Activated T-cell treated with anti-CD3 and anti-CD28 coated beads for 1 hour (primary cell): ENCODE results near the gene PTGIS.
"Not testable (repeated sequence)": the region's sequence is repeated elsewhere in the genome, so short reads cannot be mapped to it uniquely, and the experiment has no call there.

ENCODE experiments used
- DNase-seq: peaks from one replicate; pipeline ENCODE4 v3.0.0-alpha.2; 2020; ENCODE audit warnings: low read depth

Gene PTGIS

DNA sequence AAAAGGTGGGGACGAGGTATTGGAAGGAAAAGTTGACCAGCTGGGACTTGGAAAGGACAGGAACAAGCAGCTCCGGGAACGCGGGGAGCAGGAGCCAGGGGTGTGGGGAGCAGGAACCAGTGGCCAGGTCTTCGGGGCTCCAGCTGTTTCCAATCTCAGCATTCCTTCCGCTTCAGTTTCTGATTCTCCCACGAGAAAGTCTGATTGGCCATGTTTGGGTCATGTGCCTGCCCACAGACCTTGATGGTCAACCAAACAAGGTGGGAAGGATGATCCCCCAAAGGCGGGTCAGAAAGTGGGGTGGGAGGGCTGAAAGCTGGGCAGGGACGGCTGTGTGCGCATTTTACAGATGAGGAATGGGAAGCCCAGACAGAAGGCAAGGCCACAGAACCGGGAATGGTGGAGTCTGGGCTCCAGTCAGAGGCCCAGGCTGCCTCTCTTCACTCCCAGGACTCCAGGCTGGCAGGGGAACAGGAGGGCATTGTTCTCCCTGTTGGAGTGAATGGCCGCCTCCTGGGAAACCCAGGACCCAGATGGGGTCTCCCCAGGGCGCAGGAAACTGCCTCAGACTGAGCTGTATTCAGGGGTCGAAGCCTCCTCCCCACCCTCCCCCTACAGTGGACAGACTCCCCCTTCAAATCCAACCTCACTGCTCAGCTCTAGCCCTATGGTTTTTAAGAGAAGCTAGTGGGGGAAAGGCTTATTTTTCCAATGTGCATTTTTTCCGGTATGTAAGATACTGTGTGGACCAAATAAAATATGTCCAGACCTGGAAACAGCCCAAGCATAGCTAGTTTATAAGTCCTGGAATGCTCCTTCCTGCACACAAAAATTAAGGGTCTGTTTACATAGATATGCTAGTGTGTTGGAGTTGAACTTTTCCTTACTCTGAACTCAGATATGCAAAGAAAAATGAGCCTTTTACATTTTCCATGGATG lies 12.2 kb upstream of the PTGIS start:
- DNase-seq: no peak

DNA sequence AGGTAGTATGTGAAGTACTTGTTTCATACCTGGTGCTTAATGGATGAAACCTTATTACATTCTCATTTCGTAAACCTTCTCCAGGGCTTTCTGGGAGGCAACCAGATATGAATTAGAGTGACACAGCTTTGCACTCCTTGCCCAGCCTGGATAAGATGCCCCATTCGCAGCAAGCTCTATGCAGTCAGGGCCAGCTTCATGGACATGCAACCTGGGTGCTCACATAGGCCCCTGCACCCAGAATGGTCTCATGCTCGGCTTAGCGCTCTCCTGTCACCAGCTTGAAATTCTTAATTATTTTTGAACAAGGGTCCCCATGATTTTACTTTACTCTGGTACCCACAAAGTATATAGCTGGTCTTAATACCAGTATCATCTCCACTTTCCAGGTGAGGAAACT lies 11.3 kb upstream of the PTGIS start:
- DNase-seq: no peak

DNA sequence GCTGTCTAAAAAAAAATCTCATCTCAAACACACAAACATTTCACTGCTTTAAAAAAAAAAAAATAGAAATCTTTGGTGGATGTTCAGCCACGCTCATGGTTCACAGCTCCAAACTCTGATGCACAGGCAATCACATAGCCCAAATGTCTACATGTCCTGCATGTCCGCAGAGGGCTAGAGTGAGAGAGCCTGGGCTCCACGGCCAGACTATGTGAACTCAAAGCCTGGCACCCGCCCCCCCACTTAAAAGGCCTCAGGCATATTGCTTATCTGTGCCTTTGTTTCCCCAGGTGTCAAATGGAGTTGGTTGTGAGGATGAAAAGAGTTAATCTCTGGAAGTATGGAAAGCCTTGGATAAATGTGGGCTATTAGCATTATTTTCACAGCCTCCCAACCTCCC lies 10.5 kb upstream of the PTGIS start:
- no peak for DNase-seq

DNA sequence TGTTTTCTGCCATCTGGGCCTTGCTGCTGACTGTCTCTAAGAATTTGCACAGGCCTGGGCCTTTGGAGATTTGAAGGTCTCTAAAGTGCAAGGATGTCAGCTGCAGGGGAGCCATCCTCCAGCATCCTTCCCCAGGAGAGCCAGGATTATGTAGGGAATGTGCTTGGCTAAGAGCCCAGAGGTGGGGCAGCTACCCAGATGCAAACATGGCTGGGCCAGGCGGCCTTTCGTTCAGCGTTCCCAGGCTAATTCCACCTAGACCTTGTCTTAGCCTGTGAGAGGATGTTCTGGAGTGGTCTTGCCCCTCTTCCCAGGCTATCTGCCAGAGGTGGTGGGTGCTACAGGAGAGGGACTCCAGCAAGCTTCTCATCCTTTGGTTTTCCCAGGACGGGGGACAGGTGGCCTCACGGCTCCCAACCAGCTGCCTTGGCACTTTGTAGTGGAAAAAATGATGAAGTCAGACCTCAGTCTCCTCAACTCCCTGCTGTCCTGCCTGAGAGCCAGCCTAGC lies 7.7 kb upstream of the PTGIS start:
- no peak for DNase-seq

DNA sequence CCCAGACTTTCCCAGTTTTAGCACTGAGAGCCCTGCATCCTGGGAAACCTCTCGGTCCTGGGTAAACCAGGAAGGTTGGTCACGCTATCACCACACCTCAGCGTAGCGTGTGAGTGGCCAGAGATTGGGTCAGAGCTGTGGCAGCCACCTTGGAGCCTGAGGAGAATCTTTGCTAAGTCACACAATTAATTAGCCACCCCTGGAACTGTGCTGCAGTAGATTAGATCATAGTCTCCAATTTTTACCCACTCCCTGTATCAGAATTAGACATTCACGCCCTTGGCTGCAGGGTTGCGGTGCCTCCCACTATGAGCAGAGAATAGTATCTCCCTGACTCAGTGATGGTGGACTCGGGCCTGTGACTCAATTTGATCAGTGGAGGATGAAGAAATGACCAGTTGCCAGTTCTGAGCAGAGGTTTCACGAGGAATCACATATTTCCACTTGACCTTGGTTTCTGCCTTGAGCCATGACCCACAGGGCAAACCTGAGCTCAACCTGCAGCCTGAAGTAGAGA lies 6.0 kb upstream of the PTGIS start:
- no peak for DNase-seq

DNA sequence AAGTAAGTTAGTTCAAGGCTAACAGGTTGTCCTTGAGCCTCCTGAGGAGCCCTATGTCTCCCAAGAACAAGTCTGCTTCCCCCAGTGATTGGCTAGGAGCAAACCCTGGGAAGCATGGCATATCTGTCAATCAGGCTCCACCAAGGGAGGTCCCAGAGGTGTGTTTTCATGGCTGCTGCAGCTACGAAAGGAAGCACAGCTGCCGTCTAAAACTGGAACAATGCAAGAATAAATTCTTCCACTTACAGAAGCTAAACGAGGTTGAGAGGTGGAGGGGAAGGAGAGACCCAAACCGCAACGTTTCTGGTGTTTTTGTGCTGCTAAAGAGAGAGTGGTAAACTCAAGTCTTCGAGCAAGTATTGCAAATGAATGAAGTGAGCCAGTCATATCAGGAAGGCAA lies 4.9 kb upstream of the PTGIS start:
- DNase-seq: no peak

DNA sequence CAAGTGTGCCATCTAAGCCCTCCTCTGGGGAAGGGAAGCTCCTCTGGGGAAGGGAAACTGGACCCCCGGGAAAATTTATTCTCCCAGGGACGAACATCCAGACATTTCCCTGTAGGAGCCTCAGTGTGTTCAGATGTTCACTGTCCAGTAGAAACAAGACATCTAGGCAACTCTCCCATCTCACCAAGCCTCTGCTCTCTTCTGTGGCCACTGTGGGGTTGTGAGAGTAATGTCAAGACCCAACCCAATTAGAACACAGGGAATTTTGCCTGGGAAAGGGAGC lies 3.6 kb upstream of the PTGIS start:
- no peak for DNase-seq

DNA sequence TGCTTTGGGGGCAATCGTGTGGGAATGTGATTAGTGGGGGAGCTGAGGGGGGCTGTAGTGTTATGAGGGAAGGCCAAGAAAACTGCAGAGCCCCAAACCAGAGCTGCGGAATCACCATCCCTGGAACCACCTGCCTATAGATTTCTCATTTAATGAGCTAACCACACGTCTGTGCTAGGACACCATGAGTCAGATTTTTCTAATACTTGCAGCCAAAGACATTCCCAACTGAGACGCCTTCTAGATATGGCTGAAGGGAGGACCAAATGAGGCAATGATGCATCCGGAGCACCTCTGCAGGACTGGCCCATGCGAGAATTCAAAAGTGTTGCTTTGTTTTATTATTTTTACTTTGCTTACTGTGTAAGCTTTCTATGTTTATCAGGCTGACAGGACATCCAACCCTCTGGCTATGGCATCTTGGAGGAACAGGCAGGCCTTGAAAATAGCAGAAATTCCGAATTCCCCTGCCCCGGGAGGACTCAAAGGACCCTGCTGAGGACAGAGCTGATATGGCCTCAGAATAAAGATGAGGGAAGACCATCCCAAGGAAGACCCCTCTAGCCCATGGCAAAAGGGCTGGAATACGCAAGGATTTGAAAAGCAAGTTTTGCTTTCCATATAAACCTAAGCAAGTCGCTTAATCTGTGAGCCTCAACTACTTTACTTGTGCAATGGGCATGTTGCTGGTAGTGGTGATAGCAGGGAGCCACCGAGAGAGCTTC lies 3.1 kb upstream of the PTGIS start:
- DNase-seq: no peak

DNA sequence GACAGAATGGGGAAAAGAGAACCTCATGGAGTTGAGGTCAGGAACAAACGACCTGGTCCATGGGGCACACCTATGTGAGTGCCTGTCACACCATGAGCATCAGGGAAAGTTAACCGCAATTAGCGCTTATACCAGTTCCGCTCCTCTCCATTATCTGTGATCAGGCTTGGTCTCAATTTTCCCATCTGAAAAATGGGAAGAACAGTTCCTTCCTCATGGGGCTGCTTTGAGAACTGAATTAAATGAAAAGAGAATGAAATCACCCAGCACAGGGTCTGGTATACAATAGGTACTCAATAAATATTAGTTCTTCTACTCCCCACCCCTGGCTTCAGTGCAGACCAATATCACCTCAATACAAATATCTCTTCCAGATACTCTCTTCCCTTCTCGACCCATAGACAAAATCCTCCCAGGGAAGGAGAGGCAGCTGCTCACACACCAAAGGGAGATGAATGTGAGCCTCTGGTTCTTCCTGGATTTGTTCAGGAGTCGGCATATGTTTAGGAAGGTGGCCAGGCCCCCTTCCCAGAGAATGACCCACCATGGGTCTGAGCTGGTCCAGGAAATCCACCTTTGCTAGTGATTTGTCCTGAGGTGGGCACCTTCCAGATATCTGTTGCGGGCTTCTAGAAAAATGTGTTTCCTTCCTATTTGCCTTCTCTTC lies 2.4 kb upstream of the PTGIS start:
- DNase-seq: no peak

DNA sequence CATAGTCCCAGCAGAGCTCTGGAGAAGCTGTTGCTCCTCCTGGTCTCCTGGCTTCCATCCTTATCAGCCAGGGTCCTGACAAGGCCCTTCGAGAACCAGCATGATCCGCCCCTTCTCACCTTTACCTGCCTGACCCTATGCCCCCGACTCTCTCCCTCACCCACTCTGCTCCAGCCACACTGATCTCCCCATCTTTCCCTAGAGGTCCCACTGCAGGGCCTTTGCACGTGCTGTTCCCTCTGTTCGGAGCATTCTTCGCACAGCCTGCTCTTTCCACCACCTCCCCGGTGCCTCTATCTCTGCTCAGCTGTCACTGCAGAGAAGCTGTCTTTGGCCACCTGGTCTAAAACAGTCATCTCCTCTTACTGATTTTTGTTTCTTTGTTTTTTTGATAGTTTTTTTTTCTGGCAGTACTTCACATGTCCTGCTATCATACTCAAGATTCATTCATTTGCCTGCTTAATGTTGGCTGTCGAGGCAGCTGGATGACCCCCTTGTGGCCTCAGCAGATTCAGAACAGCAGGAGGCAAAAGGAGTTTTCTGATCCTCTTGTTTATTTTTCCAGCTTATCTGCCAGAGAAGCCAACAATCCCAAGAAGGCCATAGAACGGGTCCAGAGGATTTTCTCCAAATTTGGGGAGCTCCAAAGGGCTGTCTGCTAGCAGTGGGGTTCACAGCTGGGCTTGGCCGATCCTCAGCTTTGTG lies 1.6 kb upstream of the PTGIS start:
- DNase-seq: no peak

DNA sequence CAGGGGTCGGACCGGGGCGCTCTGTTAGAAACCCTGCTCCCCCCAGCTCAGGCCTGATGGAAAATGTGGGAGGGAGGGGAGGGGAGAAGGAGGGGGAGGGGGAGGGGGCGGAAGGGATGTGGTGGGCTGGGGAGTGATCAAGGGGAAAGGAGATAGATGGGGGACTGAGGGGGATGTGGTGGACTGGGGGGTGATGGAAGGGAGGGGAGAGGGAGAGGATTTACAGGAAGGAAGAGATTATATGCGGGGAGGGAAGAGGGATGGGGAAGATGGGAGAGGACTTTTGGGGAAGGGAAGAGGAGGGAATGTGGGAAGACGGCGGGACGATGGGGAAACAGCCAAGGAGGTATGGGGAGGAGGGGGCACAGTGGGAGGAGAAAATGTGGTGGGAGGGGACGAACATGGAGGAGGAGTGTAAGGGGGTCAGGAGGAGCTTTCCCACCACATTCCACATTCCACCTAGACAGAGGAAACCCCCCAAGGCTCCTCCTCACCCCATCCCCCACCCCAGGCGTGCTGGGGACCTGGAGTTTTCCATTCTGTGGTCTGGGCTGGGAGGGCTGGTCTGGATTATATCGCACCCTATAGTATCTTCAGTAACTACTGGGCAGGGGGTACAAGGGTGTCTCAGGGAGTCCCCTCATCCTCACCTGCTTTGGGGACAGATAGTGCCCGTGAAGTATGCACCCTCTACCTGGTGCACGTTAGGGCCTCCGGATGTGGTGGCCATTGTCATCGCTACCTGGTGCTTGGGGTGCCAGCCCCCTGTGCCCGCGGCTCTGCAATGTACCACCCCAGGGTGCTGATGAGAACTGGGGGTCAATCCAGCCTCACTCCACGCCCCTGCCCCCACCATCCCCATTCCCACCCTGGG lies 578 bp upstream of the PTGIS start:
- no peak for DNase-seq

DNA sequence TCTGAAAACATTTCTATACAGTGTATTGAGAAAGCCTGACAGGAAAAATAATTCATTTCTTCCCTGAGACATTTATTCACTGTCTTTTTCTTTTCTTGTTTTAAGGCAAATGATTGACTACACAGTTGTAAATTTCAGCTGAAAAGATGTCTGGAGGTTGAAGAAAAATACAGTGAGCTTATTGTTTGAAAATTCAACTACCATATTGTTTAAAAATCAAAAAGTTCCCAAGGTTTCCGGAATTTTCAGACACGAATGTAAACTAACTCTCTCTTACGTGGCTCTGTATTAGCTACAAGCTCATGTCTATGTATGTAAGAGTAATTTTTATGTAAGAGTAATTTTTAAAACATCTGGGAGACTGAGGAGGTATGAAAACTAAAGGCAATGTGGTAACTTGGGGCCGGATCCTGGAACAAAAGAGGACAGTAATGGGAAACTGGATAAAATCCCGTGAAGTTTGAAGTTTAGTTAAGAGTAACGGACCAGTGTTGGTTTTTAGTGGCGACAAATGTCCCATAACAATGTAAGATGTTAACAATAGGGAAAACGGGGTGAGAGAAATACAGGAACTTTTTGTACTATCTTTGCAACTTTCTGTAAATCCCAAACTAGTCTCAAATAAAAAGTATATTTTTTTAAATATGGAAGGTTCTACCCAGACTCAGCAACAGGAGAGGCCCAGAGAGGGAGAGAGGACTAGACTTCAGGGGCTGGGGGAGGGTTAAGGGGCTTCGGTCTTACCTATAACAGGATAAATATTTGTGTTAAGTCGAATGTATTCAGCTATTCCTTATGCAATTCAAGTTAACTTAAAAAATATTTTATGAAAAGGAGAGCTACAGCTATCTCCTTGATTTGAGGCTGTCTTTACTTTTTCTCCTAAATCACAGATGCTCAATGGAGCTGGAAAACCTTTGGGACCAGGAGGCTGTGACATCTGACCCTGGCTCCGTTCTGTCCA lies 1.3 kb downstream of the PTGIS start:
- no peak for DNase-seq

DNA sequence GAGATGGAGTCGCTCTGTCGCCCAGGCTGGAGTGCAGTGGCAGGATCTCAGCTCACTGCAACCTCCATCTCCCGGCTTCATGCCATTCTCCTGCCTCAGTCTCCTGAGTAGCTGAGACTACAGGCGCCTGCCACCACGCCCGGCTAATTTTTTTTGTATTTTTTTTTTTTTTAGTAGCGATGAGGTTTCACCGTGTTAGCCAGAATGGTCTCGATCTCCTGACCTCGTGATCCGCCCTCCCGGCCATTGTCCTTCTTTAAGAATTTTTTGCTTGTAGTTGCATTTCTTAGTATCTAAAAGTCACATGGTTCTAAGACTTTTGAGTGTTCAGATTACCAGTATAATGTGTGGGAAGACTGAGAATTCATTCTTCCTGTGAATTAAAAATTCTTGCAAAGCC lies 2.9 kb downstream of the PTGIS start:
- DNase-seq: not testable (repeated sequence)

DNA sequence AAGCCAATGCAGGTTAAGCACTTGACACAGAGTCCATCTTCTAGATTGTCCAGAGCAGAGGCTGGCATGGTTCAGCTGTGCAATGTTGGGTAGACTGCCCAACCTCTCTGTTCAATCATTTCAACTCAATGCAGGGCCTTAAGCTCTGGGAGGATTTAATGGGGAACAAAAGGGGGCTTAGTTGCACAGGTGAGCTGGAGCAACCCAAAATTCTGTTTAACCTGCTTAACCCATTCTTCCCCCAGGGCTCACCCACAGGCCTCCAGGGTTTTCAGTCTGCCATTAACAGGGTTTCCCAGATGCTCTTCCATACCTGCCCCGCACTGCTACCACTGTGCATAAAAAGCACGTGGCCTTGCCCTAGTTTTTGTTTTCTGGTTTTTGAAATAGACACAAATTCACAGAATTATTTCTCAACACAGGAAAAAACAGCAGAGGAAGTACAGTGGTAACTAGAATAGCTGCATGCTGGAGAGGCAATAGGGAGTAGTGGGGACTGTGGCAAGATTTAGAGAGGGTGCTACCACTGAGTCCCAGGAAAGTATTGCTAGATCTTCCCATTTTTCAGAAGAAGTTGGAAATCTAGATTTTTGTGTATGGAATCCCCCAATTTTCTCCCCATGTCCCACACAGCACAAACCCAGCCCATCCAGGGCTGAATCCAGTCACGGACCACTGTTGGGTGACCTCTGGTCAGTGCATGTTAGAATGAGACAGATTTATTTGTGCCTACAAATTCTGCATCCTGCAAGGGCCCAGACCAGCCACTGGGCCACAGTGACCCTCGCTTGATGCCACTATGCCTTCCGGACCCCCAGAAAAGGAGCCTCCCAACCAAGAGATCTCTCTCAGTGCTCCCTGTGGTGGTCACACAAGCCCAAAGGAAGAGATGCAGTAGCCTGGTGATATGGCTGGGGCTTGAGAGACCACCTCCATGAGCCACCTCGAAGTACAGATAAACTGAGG lies 4.6 kb downstream of the PTGIS start:
- no peak for DNase-seq

DNA sequence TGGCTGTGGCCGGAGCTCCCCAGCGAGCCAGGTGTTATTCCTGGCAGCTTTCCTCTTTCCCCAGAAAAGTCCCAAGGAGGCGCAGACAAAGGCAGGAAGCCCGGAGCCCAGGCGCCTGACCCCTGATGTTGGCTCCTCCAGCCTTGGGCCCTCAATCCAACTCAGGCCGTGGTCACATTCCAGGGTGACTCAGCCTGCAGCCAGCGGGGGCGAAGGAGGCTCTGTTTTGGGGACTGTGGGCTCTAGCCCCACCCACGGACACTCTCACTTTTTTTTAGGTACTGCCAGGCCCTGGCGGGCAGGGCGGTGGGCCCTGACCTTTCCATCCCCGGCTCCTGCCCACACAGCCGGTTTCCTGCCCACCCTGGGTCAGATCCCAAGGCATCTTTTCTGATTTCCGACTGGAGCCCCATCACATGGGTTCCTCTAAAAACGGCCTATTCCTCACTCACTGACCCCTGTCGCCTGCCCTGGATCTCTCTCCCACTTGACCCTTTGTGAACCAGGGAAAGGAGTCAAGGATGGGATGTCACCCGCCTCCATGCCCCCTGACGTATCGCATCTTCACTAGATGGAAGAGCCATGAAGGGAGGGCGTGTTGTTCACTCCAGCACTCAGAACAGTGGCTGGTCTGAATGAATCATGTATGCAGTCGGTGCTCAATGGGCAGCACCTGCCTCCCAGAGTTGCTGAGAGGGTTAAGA lies 5.5 kb downstream of the PTGIS start:
- no peak for DNase-seq

DNA sequence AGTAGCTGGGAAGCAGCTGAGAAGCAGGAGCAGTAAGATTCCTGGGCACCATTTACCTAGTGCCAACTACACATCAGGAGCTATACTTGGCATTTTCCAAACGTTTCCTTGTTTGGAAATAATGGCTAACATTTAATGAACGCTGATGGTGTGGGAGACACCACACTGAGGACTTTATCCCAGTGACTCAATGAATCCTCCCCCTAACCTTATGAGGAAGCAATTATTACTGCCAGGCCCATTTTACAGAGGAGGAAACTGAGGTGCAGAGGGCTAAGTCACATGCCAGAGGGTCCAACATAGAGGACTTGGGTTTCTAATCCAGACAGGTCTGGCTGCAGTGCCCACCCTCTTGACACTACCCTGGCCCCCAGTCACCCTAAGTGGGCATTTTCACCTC lies 6.1 kb downstream of the PTGIS start:
- no peak for DNase-seq

DNA sequence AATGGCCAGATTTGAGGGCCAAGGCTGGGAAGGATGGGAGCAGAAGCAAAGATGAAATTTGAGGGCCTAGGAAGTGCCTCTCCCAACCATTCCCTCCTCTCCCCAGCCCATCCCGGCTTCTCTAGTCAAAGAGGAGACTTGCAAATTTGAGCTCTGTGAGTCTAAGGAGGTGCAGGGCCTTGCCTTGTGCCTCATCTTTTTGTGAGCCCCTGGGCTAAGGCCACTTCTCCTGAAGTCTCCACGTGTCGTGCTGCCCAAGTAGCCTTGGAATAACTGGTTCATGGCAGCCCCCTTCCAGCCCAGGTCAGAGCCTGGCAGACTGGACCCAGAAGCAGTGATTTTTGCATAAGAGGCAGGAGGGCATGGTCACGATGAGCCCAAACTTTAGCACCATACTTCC lies 6.7 kb downstream of the PTGIS start:
- DNase-seq: no peak

DNA sequence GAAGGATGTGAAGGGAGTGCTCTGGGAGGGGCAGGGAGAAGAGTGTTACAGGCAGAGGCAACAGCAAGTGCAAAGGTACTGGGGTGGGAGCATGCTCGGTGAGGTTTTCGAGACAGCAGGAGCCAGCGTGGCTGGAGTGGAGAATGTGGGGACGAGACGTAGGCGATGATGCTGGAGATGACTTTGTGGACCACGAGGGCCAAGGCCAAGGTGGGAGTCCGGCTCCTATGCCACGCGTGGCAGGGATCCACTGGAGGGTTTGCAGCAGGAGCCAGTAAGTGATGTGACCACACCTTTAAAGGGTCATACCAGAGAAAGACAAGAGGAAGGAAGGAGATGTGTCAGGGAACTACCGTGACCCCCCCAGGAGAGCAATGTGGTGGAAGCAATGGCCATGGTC lies 7.3 kb downstream of the PTGIS start:
- DNase-seq: no peak
